HK-2 (cell line): ENCODE data around the gene IGLL5.

Experiments used
- DNase-seq: peaks from one replicate; pipeline ENCODE4 v3.0.0-alpha.2; 2018; ENCODE audit not compliant: unreplicated experiment

IGLL5 gene

DNA sequence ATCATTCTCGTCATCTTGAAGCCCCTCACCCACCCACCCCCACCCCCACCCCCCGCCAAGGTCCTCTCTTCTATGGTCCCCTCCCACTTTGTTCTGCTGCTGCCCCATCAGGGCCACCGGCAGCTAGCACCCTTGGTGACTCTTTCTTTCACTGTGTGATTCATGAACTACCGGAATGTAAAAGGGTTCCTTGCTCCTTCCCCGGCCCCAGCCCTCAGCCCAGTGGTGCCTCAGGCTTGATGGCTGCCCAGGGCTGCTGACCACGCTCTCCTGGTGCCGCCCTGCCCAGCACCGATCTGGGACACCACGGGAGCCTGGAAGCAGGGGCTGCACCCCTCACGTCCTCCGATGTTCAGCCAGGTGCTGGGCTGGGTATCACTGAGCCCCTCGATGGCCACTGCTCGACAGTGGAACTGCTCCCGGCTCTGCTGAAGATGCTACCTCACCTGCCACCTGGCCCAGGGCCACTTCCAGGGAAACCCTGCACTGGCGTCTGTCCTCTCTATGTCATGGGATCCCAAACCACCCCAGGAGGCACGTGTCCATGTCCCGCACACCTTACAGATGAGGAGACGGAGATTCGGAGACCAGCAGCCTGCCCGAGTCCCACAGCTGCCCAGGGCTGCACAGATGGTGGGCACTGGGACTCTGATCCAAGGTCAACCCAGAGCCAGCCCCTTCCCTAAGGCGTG is 39.7 kb downstream of the IGLL5 start:
- DNase-seq: no peak

DNA sequence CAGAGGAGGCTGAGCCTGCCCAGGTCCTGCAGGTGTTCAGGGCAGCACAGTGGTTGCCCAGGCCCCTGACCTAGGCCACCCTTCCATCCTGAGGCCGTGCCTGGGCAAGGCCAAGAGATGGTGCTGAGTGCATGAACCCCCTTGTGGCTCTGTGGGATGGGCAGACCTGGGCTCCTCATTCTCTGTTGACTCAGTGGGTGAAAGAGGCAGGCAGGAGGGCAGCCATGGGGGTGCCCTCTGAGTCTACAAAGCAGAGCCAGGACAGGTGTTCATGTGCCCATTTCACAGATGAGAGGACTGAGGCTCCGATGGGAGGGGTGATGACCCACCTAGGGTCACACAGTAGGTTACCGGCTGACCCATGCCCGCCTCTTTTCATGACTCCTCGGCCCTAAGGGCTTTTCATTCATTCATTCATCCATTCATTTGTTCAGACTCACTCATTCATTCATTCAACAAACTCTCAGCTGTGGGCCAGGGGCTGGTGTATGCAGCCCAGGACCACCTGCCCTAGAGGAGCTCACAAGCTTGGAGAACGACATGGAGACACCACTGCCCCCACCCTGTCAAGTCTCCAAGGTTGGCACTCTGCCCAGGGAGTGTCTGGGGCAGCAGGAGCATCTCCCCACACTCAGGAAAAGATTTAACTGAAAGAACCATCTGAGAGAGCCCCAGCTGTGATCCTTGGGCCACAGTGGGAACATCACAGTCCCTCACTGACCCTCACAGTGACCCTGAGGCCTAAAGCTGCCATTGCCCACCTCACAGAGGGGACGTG is 40.5 kb downstream of the IGLL5 start:
- DNase-seq: no peak

DNA sequence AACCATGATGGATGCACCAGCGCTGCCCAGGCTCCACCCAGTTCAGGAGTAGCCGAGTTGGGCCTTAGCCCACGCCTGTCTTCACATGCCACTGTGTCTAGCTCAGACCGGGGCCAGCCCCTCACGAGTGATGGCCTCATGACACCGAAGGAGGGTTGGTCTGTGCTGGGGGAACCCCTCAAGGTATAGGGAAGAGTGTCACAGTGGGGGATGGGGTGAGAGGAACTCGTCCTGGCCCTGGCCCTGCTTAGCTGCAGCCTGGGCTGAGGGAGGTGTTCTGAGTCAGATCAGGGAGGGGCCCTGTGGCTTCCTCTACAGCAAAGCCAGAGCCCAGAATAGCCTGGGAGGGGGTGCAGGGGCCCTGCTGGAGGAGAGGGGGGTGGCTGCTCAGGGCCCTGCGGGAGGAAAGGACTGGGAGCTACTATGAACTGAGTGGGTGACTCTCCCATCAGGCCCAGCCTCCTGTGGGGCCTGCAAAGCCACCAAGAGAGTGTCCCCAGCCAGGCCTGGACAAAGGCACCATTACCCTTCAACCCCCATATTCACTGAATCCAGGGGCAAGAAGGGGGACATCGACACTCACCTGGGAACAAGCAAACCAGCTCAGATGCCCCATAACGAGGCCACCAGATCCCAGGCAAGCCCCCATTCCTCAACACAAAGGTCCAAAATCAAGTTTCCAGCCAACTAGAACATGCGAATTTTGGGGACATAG is 41.2 kb downstream of the IGLL5 start:
- peak; percentile 21 for DNase-seq

DNA sequence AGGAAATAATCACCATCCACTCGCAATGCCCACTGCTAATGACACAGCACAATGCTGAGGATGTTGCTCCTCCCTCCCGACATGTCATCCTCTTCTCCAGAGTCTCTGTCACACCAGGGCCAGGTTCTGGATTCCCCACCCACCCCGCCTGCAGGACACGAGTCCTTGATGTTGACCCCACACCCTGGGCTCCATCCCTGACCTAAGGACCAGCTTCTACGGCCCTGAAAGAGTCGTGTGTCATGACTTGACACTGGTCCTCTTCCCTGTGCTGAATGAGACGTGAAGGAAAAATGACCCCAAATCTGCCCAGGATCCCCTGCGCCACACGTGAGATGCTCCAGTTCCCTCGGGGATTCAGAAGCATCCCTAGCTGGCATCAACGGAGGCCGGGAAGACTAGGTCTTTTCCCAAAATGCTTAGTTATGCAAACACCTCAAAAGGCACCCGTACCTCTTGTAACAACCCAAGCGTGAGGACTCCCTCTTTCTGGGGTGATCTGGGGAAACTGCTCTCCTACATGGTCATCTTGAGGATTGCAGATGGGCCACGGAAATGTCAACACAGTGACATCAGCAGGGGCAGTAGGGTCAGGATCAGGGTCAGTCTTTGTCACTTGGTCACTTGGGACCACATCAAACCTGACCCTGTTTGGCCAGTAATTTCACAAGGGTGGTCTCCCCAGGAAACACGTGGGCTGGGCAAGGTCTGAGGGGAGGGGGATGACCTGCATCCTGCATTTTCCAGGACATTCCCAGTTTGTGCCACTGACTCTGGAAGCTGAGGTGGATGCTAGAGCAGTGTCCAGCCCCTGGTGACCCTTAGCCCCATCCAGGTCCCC is 42.0 kb downstream of the IGLL5 start:
- no peak for DNase-seq

DNA sequence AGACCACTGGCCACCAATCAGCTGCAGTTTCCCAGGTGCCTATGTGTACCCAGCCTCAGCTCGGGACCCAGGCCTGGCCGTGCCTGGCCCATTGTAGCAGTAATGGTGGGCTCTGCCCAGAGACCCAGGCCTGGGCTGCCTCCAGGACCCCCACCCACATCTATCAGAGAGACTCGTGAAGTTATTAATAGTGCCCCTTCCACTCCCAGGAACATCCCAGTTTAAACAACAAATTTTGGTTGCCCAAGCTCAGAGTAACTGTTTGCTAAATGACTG is 42.5 kb downstream of the IGLL5 start:
- DNase-seq: no peak

DNA sequence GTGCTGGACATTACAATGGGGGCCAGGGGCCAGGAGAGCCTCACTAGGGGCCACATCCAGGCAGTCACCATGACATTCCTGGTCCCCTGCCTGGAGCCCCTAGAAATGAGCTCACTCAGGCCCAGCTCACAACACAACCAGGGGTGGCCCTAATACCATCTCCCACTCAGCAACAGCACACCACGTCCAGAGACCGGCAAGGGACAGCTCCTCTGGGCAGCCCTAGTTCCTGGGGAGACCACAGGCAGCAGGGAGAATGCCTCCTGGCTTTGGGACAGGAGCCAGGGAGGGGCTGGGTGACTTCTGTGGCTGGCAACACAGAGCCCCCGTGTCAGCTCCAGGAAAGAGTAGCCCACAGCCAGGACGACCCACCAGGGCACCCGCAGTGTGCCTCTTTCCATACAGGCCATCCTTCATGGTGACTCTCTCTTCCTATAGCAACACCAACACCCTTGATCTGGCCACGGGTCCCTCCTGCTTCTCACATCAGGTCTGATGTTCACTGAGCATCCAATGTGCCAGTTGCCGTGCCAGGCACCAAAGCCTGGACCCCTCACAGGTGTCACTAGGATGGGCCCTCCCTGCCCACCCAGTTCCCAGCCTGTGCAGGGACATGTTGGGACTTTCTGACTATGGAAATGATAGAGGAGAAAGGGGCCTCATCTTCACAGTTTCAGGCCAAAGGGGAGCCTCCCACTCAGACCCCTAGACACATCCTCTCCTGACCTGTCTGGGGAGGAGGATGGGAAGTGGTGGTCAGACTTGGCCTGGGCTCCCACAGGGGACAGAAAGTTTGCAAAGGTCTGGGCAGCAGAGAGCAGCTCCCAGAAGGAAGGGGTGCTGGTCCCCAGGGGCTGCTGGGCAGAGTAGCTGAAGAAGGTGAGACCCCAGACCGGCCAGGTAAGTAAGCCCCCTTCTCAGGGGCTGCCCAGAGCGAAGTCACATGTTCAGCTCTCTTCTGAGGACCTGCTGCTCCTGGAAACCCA is 43.2 kb downstream of the IGLL5 start:
- DNase-seq: no peak

DNA sequence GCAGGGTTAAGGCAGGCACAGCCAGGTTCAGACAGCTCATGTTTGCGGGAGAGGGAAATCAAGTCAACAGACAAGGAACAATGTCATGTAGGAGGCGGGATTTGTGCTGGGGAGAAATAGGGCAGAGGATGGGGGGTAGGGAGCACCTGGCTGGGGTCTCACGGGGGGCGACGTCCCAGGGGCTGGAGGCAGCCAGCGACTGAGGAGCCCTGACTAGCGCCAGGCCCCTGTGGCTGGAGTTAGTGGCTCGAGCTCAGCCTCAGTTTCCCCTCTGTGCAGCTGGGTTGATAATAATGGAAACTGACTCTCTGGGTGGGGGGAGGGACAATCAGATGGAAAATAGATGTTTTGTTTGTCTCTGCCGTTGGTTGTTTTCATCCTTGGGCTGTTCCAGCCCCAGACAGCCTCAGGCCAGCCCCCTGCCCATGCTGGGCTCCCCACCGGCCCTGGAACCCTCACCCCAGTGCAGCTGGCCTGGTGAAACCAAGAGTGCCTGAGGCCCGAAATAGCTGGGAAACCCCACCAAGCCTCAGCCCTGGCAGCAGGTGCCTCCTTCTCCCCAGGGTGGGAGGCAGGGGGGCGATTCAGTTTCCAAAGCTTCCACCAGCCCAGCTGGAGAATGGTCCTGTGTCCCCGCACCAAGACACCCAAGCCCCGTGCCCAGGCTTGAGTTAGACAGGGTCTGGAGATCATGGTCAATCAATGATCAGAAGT is 44.1 kb downstream of the IGLL5 start:
- DNase-seq: no peak

DNA sequence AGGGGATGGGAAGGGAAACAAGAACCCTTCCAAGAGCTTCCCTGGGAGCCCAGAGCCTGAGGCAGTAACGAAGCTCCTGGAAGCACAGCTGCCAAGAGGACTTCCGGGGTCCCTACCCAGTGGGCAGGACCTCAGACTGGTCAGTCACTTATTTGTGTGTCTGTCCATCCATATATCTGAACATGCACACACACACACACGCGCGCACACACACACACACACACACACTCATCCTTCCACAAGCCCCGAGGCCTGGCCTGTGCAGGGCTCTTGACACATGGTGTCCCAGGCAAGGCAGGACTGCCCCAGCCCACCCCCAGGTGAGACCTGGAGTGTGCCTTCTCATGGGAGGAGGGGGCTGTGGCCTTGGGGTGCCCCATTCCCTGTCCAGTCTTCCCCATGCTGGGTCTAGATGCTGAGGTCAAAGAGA is 44.9 kb downstream of the IGLL5 start:
- DNase-seq: no peak

DNA sequence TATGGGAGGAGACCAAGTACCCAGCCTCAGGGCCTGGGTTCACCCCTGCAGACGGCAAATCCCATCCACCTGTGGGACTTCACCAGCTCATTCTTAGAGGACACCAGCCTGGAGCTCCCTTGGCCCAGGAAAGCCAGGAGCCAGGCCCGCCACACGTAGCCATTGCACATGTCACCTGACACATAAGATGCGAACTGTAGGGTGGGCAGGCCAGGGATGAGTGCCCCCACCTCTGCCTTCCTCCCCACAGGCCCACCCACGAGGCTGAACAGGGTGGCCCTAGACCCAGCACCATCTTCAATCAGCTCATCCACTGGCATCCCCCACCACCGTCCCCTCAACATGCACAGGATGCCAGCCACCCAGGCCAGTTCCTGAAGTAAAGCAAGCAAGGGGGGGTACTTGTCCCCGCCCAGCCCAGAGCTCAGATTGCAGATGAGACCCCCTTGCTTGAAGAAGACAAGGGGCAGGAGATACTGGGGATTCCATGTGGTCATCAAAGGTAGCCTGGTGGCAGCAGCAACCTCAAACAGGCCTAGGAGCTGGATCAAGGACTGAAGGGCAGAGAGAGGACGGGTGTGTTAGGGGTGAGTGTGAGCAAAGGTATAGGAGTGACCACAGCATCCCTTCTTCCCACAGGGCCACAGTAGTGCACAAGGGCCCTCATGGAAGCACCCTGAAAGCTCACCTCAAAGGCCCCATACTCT is 45.6 kb downstream of the IGLL5 start:
- DNase-seq: no peak

DNA sequence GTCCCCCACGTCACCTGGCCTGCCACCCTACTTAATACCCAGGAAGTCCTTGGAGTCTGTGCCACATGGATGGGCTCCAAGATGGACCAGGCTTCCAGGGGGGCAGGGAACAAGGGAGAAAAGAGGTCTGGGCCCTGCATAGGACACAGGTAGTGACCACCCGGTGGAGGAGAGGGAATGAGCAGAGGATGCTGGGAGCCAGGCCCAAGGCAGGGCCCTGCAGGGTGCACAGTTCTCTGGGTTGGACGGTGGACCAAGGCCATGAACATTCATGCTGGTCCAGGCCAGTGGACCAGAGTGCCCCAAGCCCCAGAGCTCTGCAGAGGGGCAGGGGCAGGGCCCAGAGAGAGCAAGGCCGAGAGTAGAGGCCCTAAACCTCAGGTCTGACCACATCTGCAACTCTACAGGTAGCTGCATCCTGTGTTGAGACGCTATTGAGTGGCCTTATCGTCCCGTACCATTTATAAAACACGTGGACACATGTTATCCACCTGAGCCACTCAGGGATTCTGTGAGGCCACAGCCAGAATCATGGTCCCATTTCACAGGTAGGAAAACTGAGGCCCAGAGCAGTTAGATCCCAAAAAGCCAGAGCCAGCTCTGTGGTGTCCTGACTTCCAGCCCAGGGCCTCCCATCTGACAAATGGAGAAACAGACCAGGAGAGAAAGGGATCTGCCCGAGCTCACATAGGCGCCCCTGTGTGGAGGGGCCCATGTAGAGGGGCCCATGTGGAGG is 46.4 kb downstream of the IGLL5 start:
- no peak for DNase-seq

DNA sequence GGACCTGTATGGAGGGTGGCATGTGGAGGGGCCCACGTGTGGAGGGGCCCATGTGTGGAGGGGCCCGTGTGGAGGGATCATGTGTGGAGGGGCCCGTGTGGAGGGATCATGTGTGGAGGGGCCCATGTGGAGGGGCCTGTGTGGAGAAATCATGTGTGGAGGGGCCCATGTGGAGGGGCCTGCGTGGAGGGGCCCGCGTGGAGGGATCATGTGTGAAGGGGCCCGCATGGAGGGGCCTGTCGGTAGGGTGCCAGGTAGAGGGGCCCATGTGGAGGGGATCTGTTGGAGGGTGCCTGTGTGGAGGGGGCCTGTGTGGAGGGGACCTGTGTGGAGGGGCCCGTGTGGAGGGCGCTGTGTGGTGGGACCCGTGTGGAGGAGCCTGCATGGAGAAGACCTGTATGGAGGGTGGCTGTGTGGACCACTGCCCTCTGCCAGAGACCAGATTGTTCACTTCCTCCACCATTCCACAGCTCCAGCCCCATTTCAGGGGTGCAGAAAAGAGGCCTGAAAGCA is 47.0 kb downstream of the IGLL5 start:
- DNase-seq: no peak

DNA sequence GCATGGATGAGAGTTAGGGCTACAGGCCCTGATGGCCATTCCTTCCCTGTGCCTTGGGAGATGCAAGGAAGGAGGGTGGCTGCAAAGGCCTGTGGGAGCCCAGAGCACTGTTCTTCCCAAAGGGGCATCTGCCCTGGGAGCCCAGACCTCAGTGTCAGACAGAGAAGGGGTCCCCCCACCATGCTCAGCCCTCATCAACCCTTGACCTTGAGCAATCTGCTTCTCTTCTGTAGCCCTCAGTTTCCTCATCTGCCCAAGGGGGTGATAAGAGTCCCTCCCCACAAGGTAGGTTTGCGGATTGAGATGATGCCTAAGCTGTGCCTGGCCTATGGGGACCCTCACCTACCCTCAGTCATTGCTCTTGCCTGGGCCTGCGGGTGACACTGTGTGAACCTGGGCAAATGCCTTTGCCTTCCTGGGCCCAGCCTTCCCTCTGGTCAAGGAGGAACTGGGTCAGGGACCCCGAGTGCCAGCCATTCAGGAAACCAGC is 47.5 kb downstream of the IGLL5 start:
- no peak for DNase-seq

DNA sequence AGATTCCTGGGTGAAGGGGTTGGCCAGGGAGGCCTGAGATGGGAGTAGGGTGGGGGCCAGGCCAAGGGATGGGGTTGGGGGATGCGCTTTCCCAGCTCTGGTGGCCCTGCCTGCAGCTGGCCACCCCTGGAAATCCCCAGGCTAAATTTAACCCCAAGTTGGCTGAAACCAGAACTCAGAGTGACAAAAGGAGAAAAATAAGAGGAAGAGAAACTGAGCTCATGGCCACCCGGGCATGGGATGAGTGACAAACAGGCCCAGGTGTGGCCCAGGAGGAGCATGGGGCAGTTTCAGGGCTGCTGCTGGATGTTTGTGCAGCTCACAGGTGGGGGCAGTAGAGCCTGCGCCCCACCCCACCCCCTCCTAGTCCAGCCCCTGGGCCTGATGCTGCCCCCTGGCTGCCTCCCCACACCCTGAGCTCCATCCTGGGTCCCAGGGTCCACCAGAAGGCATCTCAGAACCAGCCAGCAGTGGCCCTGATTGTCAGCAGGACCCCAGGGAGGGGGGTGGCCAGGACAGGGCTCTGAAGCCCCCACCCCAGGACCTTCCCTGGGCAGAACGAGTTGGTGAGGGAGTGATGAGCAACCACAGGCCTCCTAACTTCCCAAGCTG is 48.0 kb downstream of the IGLL5 start:
- no peak for DNase-seq

DNA sequence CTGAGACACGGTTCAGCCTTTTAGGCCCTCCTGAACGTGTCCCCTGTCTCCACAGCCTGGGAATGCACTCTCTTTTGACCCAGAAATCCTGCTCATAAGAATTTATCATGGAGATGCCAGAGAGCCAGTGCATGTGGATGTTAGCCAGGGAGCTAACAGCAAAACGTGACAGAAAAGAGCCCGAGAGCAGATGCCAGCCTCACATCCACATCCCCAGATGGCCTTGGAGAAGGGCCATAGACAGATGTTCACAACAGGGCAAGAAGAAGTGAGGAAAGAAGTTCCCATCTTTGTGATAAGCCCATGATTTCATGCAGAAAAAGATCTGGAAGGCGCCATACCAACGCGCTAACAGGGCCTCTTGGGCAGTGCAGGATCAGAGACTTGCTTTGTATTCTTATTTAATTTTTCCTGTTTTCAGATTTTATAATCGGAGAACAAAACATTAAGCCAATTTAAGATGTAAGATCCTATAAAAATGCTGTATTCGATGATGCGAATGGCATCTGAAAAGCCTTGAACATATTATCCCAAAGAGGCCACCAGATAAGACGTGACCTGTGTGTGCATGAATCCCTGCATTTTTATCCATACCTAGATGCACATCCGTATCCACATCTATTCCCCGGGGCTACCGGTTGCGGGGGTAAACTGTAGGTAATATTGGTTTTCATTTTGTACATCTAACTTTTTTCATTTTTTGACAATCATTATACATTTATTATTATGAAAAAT is 48.7 kb downstream of the IGLL5 start:
- no peak for DNase-seq

DNA sequence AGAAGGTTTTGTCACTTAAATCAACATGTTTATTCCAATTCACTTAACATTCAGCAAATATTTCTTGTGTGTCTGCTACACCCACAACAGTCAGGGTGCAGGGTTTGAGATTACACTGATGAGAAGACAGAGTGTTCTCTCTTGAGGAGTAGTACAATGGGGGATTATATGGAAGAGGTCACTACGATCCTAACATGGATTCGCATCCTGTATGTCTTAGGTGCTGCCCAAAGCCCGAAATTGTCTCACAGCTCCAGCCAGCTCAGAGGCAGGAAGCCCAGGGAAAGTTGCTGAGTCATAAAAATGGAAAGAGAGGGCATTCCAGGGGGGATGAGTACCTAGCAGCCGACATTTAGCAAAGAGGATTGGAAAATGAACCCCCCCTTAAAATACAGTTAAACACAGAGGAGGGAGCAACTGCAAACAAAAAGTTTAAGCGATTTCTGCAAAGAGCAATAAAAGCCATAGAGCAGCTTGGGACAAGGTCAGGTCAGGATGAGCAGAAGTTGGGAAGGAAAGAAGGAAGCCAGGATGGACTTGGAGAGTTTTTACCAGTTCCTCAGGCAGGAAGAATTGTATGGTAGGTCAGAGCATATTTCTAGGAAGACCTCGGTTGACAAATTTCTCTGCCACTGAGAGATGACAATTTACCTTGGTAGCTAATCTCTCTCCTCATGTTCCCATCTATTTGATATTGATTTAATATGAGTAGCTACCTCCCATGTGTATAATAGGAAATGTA is 49.5 kb downstream of the IGLL5 start:
- DNase-seq: no peak

DNA sequence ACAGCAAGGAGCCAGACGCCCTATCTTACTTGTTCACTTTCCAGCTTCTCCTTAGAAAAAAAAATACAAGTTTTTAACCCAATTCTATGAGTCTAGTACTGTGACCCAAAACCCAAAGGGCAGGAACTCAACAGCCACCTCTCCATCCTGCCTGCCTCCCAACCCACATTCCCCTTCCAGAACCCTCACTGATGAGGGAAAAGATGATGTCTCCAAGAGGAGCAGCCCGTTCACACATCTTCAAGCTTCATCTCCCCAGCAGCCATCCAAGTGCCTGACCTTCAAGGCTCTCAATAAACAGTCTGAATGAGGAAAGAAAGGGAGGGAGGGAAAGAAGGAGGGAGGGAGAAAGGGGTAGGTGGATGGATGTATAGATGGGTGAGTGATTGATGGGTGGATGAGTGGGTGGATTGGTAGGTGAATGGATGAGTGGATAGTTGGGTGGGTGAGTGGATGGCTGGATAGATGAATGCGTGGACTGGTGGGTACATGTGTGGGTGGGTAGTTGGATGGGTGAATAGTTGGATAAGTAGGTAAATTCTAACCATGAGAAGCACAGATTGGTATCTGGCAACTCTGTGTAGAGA is 50.4 kb downstream of the IGLL5 start:
- DNase-seq: no peak
